ENCODE measurements around the gene IL34. TPM values are rescaled to one million over a fixed set of nuclear protein-coding genes. Genes with fewer than 3 reads are reported as not detected.

The IL34 gene
- total and polyA plus RNA-seq, 2 of the 13 experiments (the other 11 are each of a cell fraction or from before 2014, with no cell fraction given) = 1.2 to 1.3 TPM

GRCh38 chr16:70683146-70683944 lies 37.0 kb downstream of the IL34 start (continued):
- TF ChIP-seq CSRNP1 (CRISPR knock-in tag; IDR thresholded peaks at IDR 0.05) (0 out of 2 replicates have a peak, but pooled peaks have one; percentile 3), PCBP2 (optimal IDR thresholded peaks at IDR 0.05; ENCODE audit: low read depth, low read length, poor library complexity, severe bottlenecking) (no peak), POLR2G (IDR thresholded peaks at IDR 0.05; ENCODE audit: low read depth, low read length) (peak; percentile 45; the same call in 1 of the 2 replicates), FOXP4 (CRISPR knock-in tag; IDR thresholded peaks at IDR 0.05) (peak; percentile 63; the same call in 1 of the 2 replicates), GTF2F1 (IDR thresholded peaks at IDR 0.05; ENCODE audit: low read length) (no peak), HOXA5 (CRISPR knock-in tag; IDR thresholded peaks at IDR 0.05) (peak; percentile 64; the same call in 1 of the 2 replicates), ZNF564 (CRISPR knock-in tag; IDR thresholded peaks at IDR 0.05) (no peak), MLLT10 (CRISPR knock-in tag; IDR thresholded peaks at IDR 0.05) (peak; percentile 83; the same call in 1 of the 2 replicates), ZNF891 (CRISPR knock-in tag; IDR thresholded peaks at IDR 0.05) (peak; percentile 84), ZNF7 (CRISPR knock-in tag; IDR thresholded peaks at IDR 0.05) (no peak), ZFP82 (CRISPR knock-in tag; IDR thresholded peaks at IDR 0.05; ENCODE audit: borderline replicate concordance) (peak; percentile 64; the same call in 1 of the 2 replicates), ZNF296 (CRISPR knock-in tag; conservative IDR thresholded peaks at IDR 0.05) (no peak), SIN3A (IDR thresholded peaks at IDR 0.05; ENCODE audit: borderline replicate concordance, low read depth, low read length) (no peak; the same call in 1 of the 2 replicates), ZNF773 (CRISPR knock-in tag; IDR thresholded peaks at IDR 0.05; ENCODE audit: borderline replicate concordance) (no peak), ATF7 (IDR thresholded peaks at IDR 0.05) (no peak), ATF7 (CRISPR knock-in tag; IDR thresholded peaks at IDR 0.05) (no peak), MEF2D (CRISPR knock-in tag; IDR thresholded peaks at IDR 0.05) (peak; percentile 45), ZNF607 (CRISPR knock-in tag; IDR thresholded peaks at IDR 0.05; ENCODE audit: borderline replicate concordance) (no peak), JUN (CRISPR knock-in tag; IDR thresholded peaks at IDR 0.05) (no peak), ZMYM3 (CRISPR knock-in tag; IDR thresholded peaks at IDR 0.05) (peak; percentile 89), SP1 (IDR thresholded peaks at IDR 0.05) (no peak), SP1 (CRISPR knock-in tag; IDR thresholded peaks at IDR 0.05) (no peak), NCOR1 (IDR thresholded peaks at IDR 0.05; ENCODE audit: borderline replicate concordance, low read length) (0 out of 2 replicates have a peak, but pooled peaks have one; percentile 20)
- TF ChIP-seq, protein P1, sequence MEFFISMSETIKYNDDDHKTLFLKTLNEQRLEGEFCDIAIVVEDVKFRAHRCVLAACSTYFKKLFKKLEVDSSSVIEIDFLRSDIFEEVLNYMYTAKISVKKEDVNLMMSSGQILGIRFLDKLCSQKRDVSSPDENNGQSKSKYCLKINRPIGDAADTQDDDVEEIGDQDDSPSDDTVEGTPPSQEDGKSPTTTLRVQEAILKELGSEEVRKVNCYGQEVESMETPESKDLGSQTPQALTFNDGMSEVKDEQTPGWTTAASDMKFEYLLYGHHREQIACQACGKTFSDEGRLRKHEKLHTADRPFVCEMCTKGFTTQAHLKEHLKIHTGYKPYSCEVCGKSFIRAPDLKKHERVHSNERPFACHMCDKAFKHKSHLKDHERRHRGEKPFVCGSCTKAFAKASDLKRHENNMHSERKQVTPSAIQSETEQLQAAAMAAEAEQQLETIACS (CRISPR knock-in tag; IDR thresholded peaks at IDR 0.05) = 0 out of 2 replicates have a peak, but pooled peaks have one; percentile 26
